Liver (tissue), 9 donors: ENCODE results near the gene SPTB. TPM values are rescaled to one million over a fixed set of nuclear protein-coding genes. Genes with fewer than 3 reads are reported as not detected.

Experiments used
- DNase-seq: peaks from one replicate; pipeline ENCODE4 v3.0.0-alpha.2; 2017; ENCODE audit warnings: low spot score
- H3K27ac ChIP-seq, 2 donors: one replicate each; pipeline ENCODE4 v1.7.0; 2013; ENCODE audit warnings: inconsistent platforms in 2 of 2, low read length in 2 of 2, control low read depth in 1 of 2, low read depth in 1 of 2, mild to moderate bottlenecking in 1 of 2
- H3K27me3 ChIP-seq, 4 donors: one replicate each; pipeline versions ENCODE4 v1.6.1 to v1.7.0; 2013; ENCODE audit warnings: low read length in 3 of 4, inconsistent platforms in 1 of 4, mild to moderate bottlenecking in 1 of 4, moderate library complexity in 1 of 4; ENCODE audit not compliant: control insufficient read depth in 4 of 4, insufficient read depth in 4 of 4
- H3K36me3 ChIP-seq, 4 donors: one replicate each; pipeline versions ENCODE4 v1.6.1 to v1.7.0; 2013; ENCODE audit warnings: low read length in 3 of 4, mild to moderate bottlenecking in 3 of 4, low read depth in 1 of 4, moderate library complexity in 1 of 4; ENCODE audit not compliant: control insufficient read depth in 4 of 4, insufficient read depth in 3 of 4
- H3K4me1 ChIP-seq, 4 donors: one replicate each; pipeline versions ENCODE4 v1.6.1 to v1.7.0; 2013; ENCODE audit warnings: low read length in 3 of 4, mild to moderate bottlenecking in 3 of 4, moderate library complexity in 1 of 4; ENCODE audit not compliant: control insufficient read depth in 4 of 4, insufficient read depth in 4 of 4
- H3K4me3 ChIP-seq, 3 donors: one replicate each; pipeline versions ENCODE4 v1.6.1 to v1.7.0; 2013; ENCODE audit warnings: low read length in 3 of 3, control low read depth in 1 of 3, low read depth in 1 of 3, mild to moderate bottlenecking in 1 of 3
- H3K9ac ChIP-seq, 2 donors: one replicate each; pipeline ENCODE4 v1.7.0; 2013; ENCODE audit warnings: low read length in 2 of 2, mild to moderate bottlenecking in 2 of 2, moderate library complexity in 2 of 2, control low read depth in 1 of 2, low read depth in 1 of 2
- H3K9me3 ChIP-seq, 4 donors: one replicate each; pipeline versions ENCODE4 v1.6.1 to v1.7.0; 2013; ENCODE audit warnings: low read length in 3 of 4; ENCODE audit not compliant: control insufficient read depth in 4 of 4
- ATF3 ChIP-seq: IDR thresholded peaks from 2 replicates; pipeline ENCODE4 v1.6.1; 2016; ENCODE audit warnings: antibody characterized with exemption
- CTCF ChIP-seq: fragments of 150-350 bp; IDR thresholded peaks from 2 replicates; pipeline ENCODE4 v1.5.1; 2017; ENCODE audit warnings: improper control_type of control experiment, low read depth, low read length; ENCODE audit not compliant: missing input control
- EGR1 ChIP-seq, 2 donors: IDR thresholded peaks; 2 replicates each; pipeline ENCODE4 v1.6.1; 2016 to 2018; ENCODE audit warnings: antibody characterized with exemption in 2 of 2, low read depth in 2 of 2
- FOXA1 ChIP-seq: IDR thresholded peaks from 2 replicates; pipeline ENCODE4 v1.6.1; 2016; ENCODE audit warnings: antibody characterized with exemption
- FOXA2 ChIP-seq: IDR thresholded peaks from 2 replicates; pipeline ENCODE4 v1.6.1; 2016; ENCODE audit warnings: antibody characterized with exemption
- GABPA ChIP-seq, 2 donors: IDR thresholded peaks in 1 of 2; conservative IDR thresholded peaks in 1 of 2; 2 replicates each; pipeline ENCODE4 v1.6.1; 2016; ENCODE audit warnings: antibody characterized with exemption in 2 of 2, mild to moderate bottlenecking in 1 of 2, moderate library complexity in 1 of 2
- HNF4A ChIP-seq, 2 donors: conservative IDR thresholded peaks; 2 replicates each; pipeline ENCODE4 v1.6.1; 2016; ENCODE audit warnings: antibody characterized with exemption in 2 of 2, mild to moderate bottlenecking in 2 of 2
- HNF4G ChIP-seq: IDR thresholded peaks from 2 replicates; pipeline ENCODE4 v1.6.1; 2016; ENCODE audit warnings: antibody characterized with exemption
- JUND ChIP-seq, 2 donors: IDR thresholded peaks; 2 replicates each; pipeline ENCODE4 v1.6.1; 2016; ENCODE audit warnings: antibody characterized with exemption in 2 of 2
- NR2F2 ChIP-seq: IDR thresholded peaks from 2 replicates; pipeline ENCODE4 v1.6.1; 2016; ENCODE audit warnings: antibody characterized with exemption
- RAD21 ChIP-seq, 2 donors: IDR thresholded peaks; 2 replicates each; pipeline ENCODE4 v1.6.1; 2016; ENCODE audit warnings: antibody characterized with exemption in 2 of 2, mild to moderate bottlenecking in 2 of 2
- REST ChIP-seq: IDR thresholded peaks from 2 replicates; pipeline ENCODE4 v1.6.1; 2016; ENCODE audit warnings: antibody characterized with exemption, mild to moderate bottlenecking
- RXRA ChIP-seq, 2 donors: IDR thresholded peaks; 2 replicates each; pipeline ENCODE4 v1.6.1; 2017 to 2018; ENCODE audit warnings: antibody characterized with exemption in 2 of 2, mild to moderate bottlenecking in 1 of 2
- SP1 ChIP-seq: IDR thresholded peaks from 2 replicates; pipeline ENCODE4 v1.6.1; 2018; ENCODE audit warnings: antibody characterized with exemption, mild to moderate bottlenecking
- TAF1 ChIP-seq: conservative IDR thresholded peaks from 2 replicates; pipeline ENCODE4 v1.6.1; 2016; ENCODE audit warnings: antibody characterized with exemption, mild to moderate bottlenecking
- YY1 ChIP-seq: IDR thresholded peaks from 2 replicates; pipeline ENCODE4 v1.6.1; 2016; ENCODE audit warnings: antibody characterized with exemption, mild to moderate bottlenecking
- ZBTB33 ChIP-seq: IDR thresholded peaks from 2 replicates; pipeline ENCODE4 v1.6.1; 2016; ENCODE audit warnings: antibody characterized with exemption
- WGBS: extraction: QIAGEN DNeasy Blood & Tissue Kit; methylation state at CpG from one replicate; pipeline ENCODE4 v1.1.7; 2013; 5-methylcytosine and 5-hydroxymethylcytosine counted together
- polyA plus RNA-seq, 2 donors: library from polyadenylated mRNA; stranded (reverse) in 1 of 2; unstranded in 1 of 2; fragments of 200-250 nt in 1 of 2; fragments of >200 nt in 1 of 2; fragmentation: Nextera tagmentation in 1 of 2; extraction: Ambion mirVana in 1 of 2; gene quantifications; one replicate each; pipeline versions ENCODE4 v1.2.1 to v1.2.3, GENCODE V29; 2013 to 2015
- total RNA-seq, 2 donors: library from RNA; depleted of rRNA; stranded (reverse); fragments of >200 nt; gene quantifications; one replicate each; pipeline ENCODE4 v1.2.3, GENCODE V29; 2014
- TF ChIP-seq, protein P1 (sequence below): IDR thresholded peaks from 2 replicates; pipeline ENCODE4 v1.6.1; 2016; ENCODE audit warnings: antibody characterized with exemption
- donor health status: healthy.
- donor health status: healthy.
- donor health status: healthy.
- donor health status: healthy.
- donor health status: healthy.

Gene SPTB
- total and polyA plus RNA-seq, 4 donors = 0.12 to 332 (median 0.26) TPM

- peaks cover 0 to 7% (median 2%) of the 10 kb centered on the region in 4 donors for H3K4me1 ChIP-seq
Observed at GRCh38 chr14:64821651-64822050, 58.1 kb downstream of the SPTB start.

GRCh38 chr14:64818151-64818550 is 61.6 kb downstream of the SPTB start:
- TF ChIP-seq RXRA (IDR thresholded peaks at IDR 0.05) = no peak
- TF ChIP-seq SP1 = no peak
- TF ChIP-seq, protein P1, sequence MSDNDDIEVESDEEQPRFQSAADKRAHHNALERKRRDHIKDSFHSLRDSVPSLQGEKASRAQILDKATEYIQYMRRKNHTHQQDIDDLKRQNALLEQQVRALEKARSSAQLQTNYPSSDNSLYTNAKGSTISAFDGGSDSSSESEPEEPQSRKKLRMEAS = no peak
- no peak for TF ChIP-seq HNF4A (conservative IDR thresholded peaks at IDR 0.05)
- TF ChIP-seq RAD21 (IDR thresholded peaks at IDR 0.05) = no peak
- no peak for TF ChIP-seq FOXA2
- TF ChIP-seq JUND (IDR thresholded peaks at IDR 0.05) = no peak
- TF ChIP-seq TAF1 = no peak
- no peak for TF ChIP-seq ZBTB33
- TF ChIP-seq YY1 = no peak
- no peak for TF ChIP-seq GABPA (IDR thresholded peaks at IDR 0.05 in 1 of 2, conservative IDR thresholded peaks at IDR 0.05 in 1 of 2)
- TF ChIP-seq EGR1 (IDR thresholded peaks at IDR 0.05; ENCODE audit: low read depth in 2 of 2) = no peak
- TF ChIP-seq ATF3 = no peak
- TF ChIP-seq HNF4G = no peak
- TF ChIP-seq NR2F2 = no peak
- no peak for TF ChIP-seq FOXA1
- no peak for TF ChIP-seq CTCF
- no peak for TF ChIP-seq REST
- no peak overlapping the region for H3K9ac ChIP-seq
- H3K9me3 ChIP-seq = no peaks in the 10 kb centered on the region
- no peaks in the 10 kb centered on the region for H3K36me3 ChIP-seq
- H3K27ac ChIP-seq = no peak overlapping the region
- peaks cover 0 to 2% (median 0%) of the 10 kb centered on the region in 4 donors for H3K4me1 ChIP-seq
- no peaks in the 10 kb centered on the region for H3K27me3 ChIP-seq
- WGBS = 92% methylated on average over 9 of the region's 9 CpGs
- no peak overlapping the region for H3K4me3 ChIP-seq
- no peak for DNase-seq

More at GRCh38 chr14:64821651-64822050, 58.1 kb downstream of the SPTB start:
- no peak for TF ChIP-seq CTCF
- no peak for TF ChIP-seq FOXA2
- no peak for TF ChIP-seq GABPA (IDR thresholded peaks at IDR 0.05 in 1 of 2, conservative IDR thresholded peaks at IDR 0.05 in 1 of 2)
- H3K36me3 ChIP-seq = no peaks in the 10 kb centered on the region
- no peak for DNase-seq
- no peak overlapping the region for H3K27ac ChIP-seq
- peaks cover 0 to 3% (median 0%) of the 10 kb centered on the region in 4 donors for H3K27me3 ChIP-seq
- H3K9ac ChIP-seq = no peak overlapping the region
- WGBS = 93% methylated on average over 4 of the region's 4 CpGs
- no peaks in the 10 kb centered on the region for H3K9me3 ChIP-seq
- no peak overlapping the region for H3K4me3 ChIP-seq
